Fibroblast of lung (primary cell): ENCODE results near the gene WBP1L.

Source experiments
- CTCF ChIP-seq, 2 donors: IDR thresholded peaks in 1 of 2; conservative IDR thresholded peaks in 1 of 2; 1 replicate in 1 of 2; 2 replicates in 1 of 2; pipeline ENCODE4 v1.5.1; 2011 to 2012; ENCODE audit warnings: low read length in 2 of 2, control low read depth in 1 of 2, inconsistent platforms in 1 of 2, low read depth in 1 of 2, mild to moderate bottlenecking in 1 of 2
- EZH2 ChIP-seq: IDR thresholded peaks from 2 replicates; pipeline ENCODE4 v1.5.1; 2012; ENCODE audit warnings: low read length, control low read depth, mild to moderate bottlenecking; ENCODE audit errors: missing control alignments

DNA sequence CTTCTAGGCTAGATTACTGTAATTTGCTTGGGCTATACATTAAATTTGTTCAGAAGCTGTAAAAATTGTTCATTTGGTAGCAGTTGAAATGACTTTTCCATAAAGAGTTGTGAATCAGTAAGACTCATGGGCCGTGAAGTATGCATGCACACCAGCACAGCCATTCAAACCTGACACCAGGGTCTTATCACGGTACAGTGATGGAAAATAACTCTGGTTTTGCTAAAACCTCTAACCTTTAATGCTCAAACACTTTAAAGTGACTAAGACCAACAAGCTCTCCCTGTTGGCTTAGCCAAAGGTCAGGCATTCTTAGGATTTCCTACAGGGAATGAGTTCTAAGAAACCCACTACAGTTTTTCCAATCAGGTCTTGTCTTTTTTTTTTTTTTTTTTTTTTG is 41.0 kb upstream of the WBP1L start:
- TF ChIP-seq CTCF (conservative IDR thresholded peaks at IDR 0.05 in 1 of 2, IDR thresholded peaks at IDR 0.05 in 1 of 2; ENCODE audit: low read depth in 1 of 2, low read length in 2 of 2) (no peak), EZH2 (no peak)
